Endothelial cell of umbilical vein (primary cell): ENCODE results near the gene DDX10. TPM values are rescaled to one million over a fixed set of nuclear protein-coding genes. Genes with fewer than 3 reads are reported as not detected.
A peak's percentile ranks its signal among the peaks of the same experiment; 100 is the strongest.

Experiments
- BruUV-seq: library from RNA; stranded (reverse); fragments of 400-500 nt; replicated peaks from 2 replicates; lab custom pipeline; 2021; lab: Mats Ljungman, UMichigan
- CTCF ChIA-PET: fragments of 300-600, 350-600 bp; sonication (Branson Sonifier 250); formaldehyde crosslinking; loops from one replicate; lab custom pipeline; 2021; ENCODE audit warnings: antibody characterized with exemption, inconsistent platforms; lab: Charles Lee
- POLR2A ChIA-PET: fragments of 300-600, 350-600 bp; sonication (Branson Sonifier 250); formaldehyde crosslinking; loops from one replicate; lab custom pipeline; 2021; ENCODE audit warnings: antibody characterized with exemption, inconsistent platforms; lab: Charles Lee
- DNase-seq: peaks from one replicate; pipeline ENCODE4 v3.0.0-alpha.2; 2011; ENCODE audit warnings: low read depth, low spot score
- FAIRE-seq: peaks from 2 replicates; lab custom pipeline; 2011; peaks lifted over from hg19 to GRCh38; lab: Jason Lieb, UNC
- H2AFZ ChIP-seq: 2 replicates; pipeline ENCODE4 v1.6.0; 2012; ENCODE audit warnings: low read depth, low read length, control low read depth, inconsistent platforms
- H3K27ac ChIP-seq: 2 replicates; pipeline ENCODE4 v1.5.1; 2011; ENCODE audit warnings: low read depth, mild to moderate bottlenecking, control low read depth, low read length, moderate library complexity; ENCODE audit not compliant: insufficient read depth
- H3K27me3 ChIP-seq, 2 experiments: 2 replicates each; pipeline versions ENCODE4 v1.6.0 to v1.6.1; 2011; ENCODE audit warnings: low read length in 2 of 2, mixed read lengths in 1 of 2; ENCODE audit not compliant: control insufficient read depth in 2 of 2, insufficient read depth in 2 of 2
- H3K36me3 ChIP-seq, 2 experiments: 2 replicates in 1 of 2; 3 replicates in 1 of 2; pipeline ENCODE4 v1.5.1; 2011; ENCODE audit warnings: low read length in 2 of 2, mild to moderate bottlenecking in 1 of 2, moderate library complexity in 1 of 2; ENCODE audit not compliant: control insufficient read depth in 2 of 2, insufficient read depth in 2 of 2; ENCODE audit errors: extremely low read depth in 1 of 2
- H3K4me1 ChIP-seq: 3 replicates; pipeline ENCODE4 v1.5.1; 2011; ENCODE audit warnings: mild to moderate bottlenecking, low read length; ENCODE audit not compliant: control insufficient read depth, insufficient read depth; ENCODE audit errors: extremely low read depth
- H3K4me2 ChIP-seq: 2 replicates; pipeline ENCODE4 v1.6.1; 2011; ENCODE audit warnings: low read length, control low read depth, mixed read lengths; ENCODE audit not compliant: insufficient read depth
- H3K4me3 ChIP-seq, 3 experiments: fragments of 200-600 bp in 1 of 3; sonication (generic), shearing (Covaris generic) in 1 of 3; replicated peaks in 1 of 3; 2 replicates each; pipeline ENCODE4 v1.5.1; 2011 to 2016; ENCODE audit warnings: control low read depth in 3 of 3, low read length in 3 of 3, mild to moderate bottlenecking in 2 of 3, inconsistent platforms in 1 of 3, low read depth in 1 of 3, moderate library complexity in 1 of 3; ENCODE audit not compliant: insufficient read depth in 1 of 3
- H3K79me2 ChIP-seq: 2 replicates; pipeline ENCODE4 v1.6.0; 2012; ENCODE audit warnings: low read length, inconsistent platforms; ENCODE audit not compliant: control insufficient read depth, insufficient read depth
- H3K9ac ChIP-seq: replicated peaks from 2 replicates; pipeline ENCODE3; 2011; ENCODE audit warnings: low read length, control low read depth; ENCODE audit not compliant: insufficient read depth; ENCODE audit errors: extremely low read depth
- H3K9me1 ChIP-seq: replicated peaks from 3 replicates; pipeline ENCODE4 v1.6.0; 2011; ENCODE audit warnings: mild to moderate bottlenecking, low read length; ENCODE audit not compliant: control insufficient read depth, insufficient read depth; ENCODE audit errors: extremely low read depth
- H3K9me3 ChIP-seq: replicated peaks from 2 replicates; pipeline ENCODE4 v1.5.1; 2012; ENCODE audit warnings: low read length, inconsistent platforms; ENCODE audit not compliant: control insufficient read depth, insufficient read depth
- H4K20me1 ChIP-seq: replicated peaks from 2 replicates; pipeline ENCODE3; 2011; ENCODE audit warnings: mild to moderate bottlenecking, low read length; ENCODE audit not compliant: control insufficient read depth, insufficient read depth; ENCODE audit errors: extremely low read depth
- CTCF ChIP-seq, 2 donors: IDR thresholded peaks; 1 replicate in 1 of 2; 2 replicates in 1 of 2; pipeline ENCODE4 v1.5.1; 2011; ENCODE audit warnings: low read length in 2 of 2, mild to moderate bottlenecking in 2 of 2, moderate library complexity in 2 of 2, control low read depth in 1 of 2, inconsistent platforms in 1 of 2, low read depth in 1 of 2; ENCODE audit not compliant: insufficient read depth in 1 of 2; ENCODE audit errors: extremely low read depth in 1 of 2
- EZH2 ChIP-seq: IDR thresholded peaks from 2 replicates; pipeline ENCODE4 v1.6.1; 2012; ENCODE audit warnings: borderline replicate concordance, low read depth, mild to moderate bottlenecking, moderate library complexity, low read length, inconsistent platforms; ENCODE audit not compliant: severe bottlenecking
- FOS ChIP-seq: IDR thresholded peaks from 2 replicates; pipeline ENCODE4 v1.6.1; 2011; ENCODE audit warnings: mild to moderate bottlenecking, low read length, moderate library complexity, borderline replicate concordance; ENCODE audit not compliant: insufficient read depth
- GATA2 ChIP-seq: IDR thresholded peaks from 2 replicates; pipeline ENCODE4 v1.7.0; 2011; ENCODE audit warnings: low read depth, mild to moderate bottlenecking, moderate library complexity, mixed read lengths, low read length; ENCODE audit not compliant: insufficient read length, insufficient read depth
- JUN ChIP-seq: IDR thresholded peaks from 2 replicates; pipeline ENCODE4 v1.6.1; 2011; ENCODE audit warnings: borderline replicate concordance, low read depth; ENCODE audit not compliant: insufficient read length, insufficient read depth
- MAX ChIP-seq: IDR thresholded peaks from 2 replicates; pipeline ENCODE4 v1.6.1; 2011; ENCODE audit not compliant: insufficient read depth, insufficient read length
- MYC ChIP-seq: IDR thresholded peaks from one replicate; pipeline ENCODE4 v1.6.1; 2011; ENCODE audit warnings: mild to moderate bottlenecking, low read depth, low read length
- POLR2A ChIP-seq: IDR thresholded peaks from 2 replicates; pipeline ENCODE4 v1.6.1; 2012; ENCODE audit warnings: low read depth, mild to moderate bottlenecking, control low read depth, low read length
- POLR2AphosphoS5 ChIP-seq: IDR thresholded peaks from 2 replicates; pipeline ENCODE4 v1.6.1; 2012; ENCODE audit warnings: low read depth, mild to moderate bottlenecking, control low read depth, low read length, moderate library complexity; ENCODE audit not compliant: insufficient read depth
- dilution Hi-C: fragments of 300-500 bp; cut with MboI; formaldehyde crosslinking; loops from one replicate; pipeline ENCODE4 v1.15.0; 2019; ENCODE audit warnings: low sequenced_read_pairs; ENCODE audit not compliant: extremely low pct_ligation_motif_present
- intact Hi-C: fragments of 100-400 bp; cut with micrococcal nuclease; formaldehyde crosslinking; loops from one replicate; pipeline ENCODE4 v1.10.0; 2022
- polyA plus RNA-seq, 4 experiments: library from polyadenylated mRNA; depleted of rRNA in 3 of 4; stranded (reverse) in 3 of 4; unstranded in 1 of 4; fragments of >200 nt; gene quantifications; 2 replicates each; pipeline versions ENCODE4 v1.2.1 to v1.2.3, GENCODE V29; 2011 to 2012; ENCODE audit warnings: missing spikeins in 1 of 4
- total RNA-seq: library from RNA; stranded (reverse); gene quantifications from 2 replicates; pipeline ENCODE4 v1.2.3, GENCODE V29; 2021

The DDX10 gene
- total and polyA plus RNA-seq, 2 donors (not counting 3 experiments of a cell fraction or from before 2014, with no cell fraction given) = 29.8 to 35.2 TPM

- CTCF ChIA-PET = interaction anchor here (1.3 to 2.0 kb wide), 3 partner anchors 12 to 56 kb away, joined by 3 to 8 read pairs (median 4); no protein-coding TSS in a partner anchor
- Histone ChIP-seq H3K9me3 (no peaks in the 10 kb centered on the region), H3K27ac (no peak overlapping the region), H4K20me1 (no peaks in the 10 kb centered on the region), H3K9ac (no peak overlapping the region), H3K4me3 (no peak overlapping the region), H3K79me2 (peaks cover 1% of the 10 kb centered on the region), H3K27me3 (no peaks in the 10 kb centered on the region), H3K4me2 (no peak overlapping the region), H3K36me3 (no peaks in the 10 kb centered on the region), H2AFZ (no peak overlapping the region), H3K9me1 (no peaks in the 10 kb centered on the region), H3K4me1 (peaks cover 33% of the 10 kb centered on the region)
- FAIRE-seq (no peak), DNase-seq (no peak)
- intact Hi-C loops = no loop called here
- dilution Hi-C loops = no loop called here
- POLR2A ChIA-PET = interaction anchor here (0.7 to 1.0 kb wide), 2 partner anchors 8 to 10 kb away, joined by 3 to 4 read pairs; no protein-coding TSS in a partner anchor
- no TSS peak for BruUV-seq
- no peak for TF ChIP-seq POLR2AphosphoS5
- no peak for TF ChIP-seq POLR2A
- TF ChIP-seq EZH2 = no peak
These were observed 262.1 kb downstream of the DDX10 start for GRCh38 chr11:108926841-108927577.

- intact Hi-C loops (loop anchor here (2.0 kb wide), 2 partner anchors 31 to 57 kb away; no protein-coding TSS in a partner anchor), dilution Hi-C loops (no loop called here)
- POLR2A ChIA-PET = interaction anchor here (0.7 to 1.0 kb wide), 2 partner anchors 9 to 11 kb away, joined by 3 to 4 read pairs; no protein-coding TSS in a partner anchor
These were observed 263.1 kb downstream of the DDX10 start for GRCh38 chr11:108927791-108928545.

More at GRCh38 chr11:108927791-108928545, 263.1 kb downstream of the DDX10 start:
- DNase-seq (no peak), FAIRE-seq (no peak)
- H3K36me3 ChIP-seq = no peaks in the 10 kb centered on the region
- no TSS peak for BruUV-seq
- H3K27ac ChIP-seq = peak overlapping the region; percentile 85
- TF ChIP-seq JUN = no peak
- no peak for TF ChIP-seq MYC
- TF ChIP-seq CTCF (IDR thresholded peaks at IDR 0.05; ENCODE audit: extremely low read depth in 1 of 2, insufficient read depth in 1 of 2, low read depth in 1 of 2, low read length in 2 of 2) = no peak
- TF ChIP-seq POLR2A = no peak
- no peak for TF ChIP-seq EZH2
- TF ChIP-seq FOS = no peak
- no peak for TF ChIP-seq POLR2AphosphoS5
- no peak for TF ChIP-seq MAX
- TF ChIP-seq GATA2 = no peak
- no peak overlapping the region for H3K4me2 ChIP-seq
- peaks cover 1% of the 10 kb centered on the region for H3K79me2 ChIP-seq
- H3K4me1 ChIP-seq = peaks cover 32% of the 10 kb centered on the region
- H3K9me3 ChIP-seq = no peaks in the 10 kb centered on the region
- H3K27me3 ChIP-seq = no peaks in the 10 kb centered on the region
- H3K9ac ChIP-seq = no peak overlapping the region
- no peaks in the 10 kb centered on the region for H3K9me1 ChIP-seq
- no peaks in the 10 kb centered on the region for H4K20me1 ChIP-seq
- no peak overlapping the region for H3K4me3 ChIP-seq
- no peak overlapping the region for H2AFZ ChIP-seq
- CTCF ChIA-PET = interaction anchor here (0.6 to 1.7 kb wide), 3 partner anchors 13 to 42 kb away, joined by 3 to 8 read pairs (median 4); no protein-coding TSS in a partner anchor
